ENCODE measurements around the gene ITGA5. TPM values are rescaled to one million over a fixed set of nuclear protein-coding genes. Genes with fewer than 3 reads are reported as not detected.

ITGA5 gene
- total RNA-seq, 1 experiment from 2014 or later: 49.7 TPM

DNA sequence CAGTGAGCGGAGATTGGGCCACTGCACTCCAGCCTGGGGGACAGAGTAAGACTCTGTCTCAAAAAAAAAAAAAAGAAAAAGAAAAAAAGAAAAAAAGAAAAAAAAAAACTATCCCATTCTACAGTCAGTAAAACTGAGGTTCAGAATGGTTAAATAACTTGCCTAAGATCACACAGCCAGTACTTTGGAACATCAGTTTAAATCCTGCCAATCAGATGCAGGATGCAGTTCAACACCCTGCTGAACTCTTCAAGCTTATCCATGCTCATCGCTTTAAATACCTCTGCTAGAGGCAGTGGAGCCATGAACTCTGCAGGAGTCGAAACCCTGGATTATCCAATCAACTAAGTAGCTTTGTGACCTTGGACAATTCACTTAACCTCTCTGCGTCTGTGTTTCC, 37.9 kb downstream of the ITGA5 start:
- H3K36me3 ChIP-seq (ENCODE audit: control insufficient read depth in 1 of 2, insufficient read depth in 2 of 2, low read length in 2 of 2): no peaks in the 10 kb centered on the region
- H3K9ac ChIP-seq (ENCODE audit: low read length): no peak overlapping the region
- H3K27me3 ChIP-seq (ENCODE audit: insufficient read depth, low read length): no peaks in the 10 kb centered on the region
- CTCF ChIA-PET: interaction anchor here (2.1 to 5.5 kb wide), 4 partner anchors 10 to 22 kb away, joined by 6 to 51 read pairs (median 21); no protein-coding TSS in a partner anchor
- H3K9me3 ChIP-seq (ENCODE audit: control insufficient read depth in 1 of 2, insufficient read depth in 1 of 2, low read depth in 1 of 2, low read length in 2 of 2): no peaks in the 10 kb centered on the region
- no peak overlapping the region for H3K27ac ChIP-seq (ENCODE audit: low read depth, low read length)
- no peak for TF ChIP-seq RAD21 (IDR thresholded peaks at IDR 0.05; ENCODE audit: low read depth)
- no peak for TF ChIP-seq JUND (IDR thresholded peaks at IDR 0.05)
- RAD21 ChIA-PET (ENCODE audit: low non-redundant PET in 1 of 2, low total read pairs in 2 of 2, uncharacterized antibody in 2 of 2, unreplicated experiment in 2 of 2): interaction anchor here in 1 of 2 experiments (1.1 kb wide), 1 partner anchor 56 kb away, joined by 3 read pairs; the partner anchor contains the start of gene COPZ1
- no peak overlapping the region for H3K4me3 ChIP-seq (replicated peaks in 1 of 2; ENCODE audit: low read depth in 1 of 2, low read length in 2 of 2)
- DNase-seq (ENCODE audit: low read depth, low spot score) (no peak), ATAC-seq (no peak)
- H3K79me2 ChIP-seq (ENCODE audit: insufficient read depth, low read length): peaks cover 10% of the 10 kb centered on the region; the same call in 1 of the 2 replicates
- no peak overlapping the region for H3K4me2 ChIP-seq (ENCODE audit: low read length)
- H3K4me1 ChIP-seq (ENCODE audit: control insufficient read depth in 1 of 2, insufficient read depth in 2 of 2, low read length in 2 of 2): peaks cover 9 to 59% of the 10 kb centered on the region in 2 experiments
- no peak overlapping the region for H2AFZ ChIP-seq (ENCODE audit: low read depth, low read length, poor library complexity, severe bottlenecking)
- intact Hi-C loops (cut with micrococcal nuclease): no loop called here
- no TSS peak for BruUV-seq (replicated peaks)
- POLR2A ChIA-PET: no interaction called here
- H4K20me1 ChIP-seq (ENCODE audit: insufficient read depth): no peaks in the 10 kb centered on the region
- H3K9me2 ChIP-seq (ENCODE audit: insufficient read depth): no peaks in the 10 kb centered on the region

- Histone ChIP-seq H3K79me2 (ENCODE audit: insufficient read depth, low read length) (peaks cover 10% of the 10 kb centered on the region; the same call in 1 of the 2 replicates), H3K4me2 (ENCODE audit: low read length) (peak overlapping the region; percentile 86), H3K9me2 (ENCODE audit: insufficient read depth) (no peaks in the 10 kb centered on the region), H3K4me1 (ENCODE audit: control insufficient read depth in 1 of 2, insufficient read depth in 2 of 2, low read length in 2 of 2) (peaks cover 21 to 59% of the 10 kb centered on the region in 2 experiments), H3K4me3 (replicated peaks in 1 of 2; ENCODE audit: low read depth in 1 of 2, low read length in 2 of 2) (peak overlapping the region; percentile 45 to 66), H3K9me3 (ENCODE audit: control insufficient read depth in 1 of 2, insufficient read depth in 1 of 2, low read depth in 1 of 2, low read length in 2 of 2) (no peaks in the 10 kb centered on the region), H3K27ac (ENCODE audit: low read depth, low read length) (peak overlapping the region; percentile 77), H3K36me3 (ENCODE audit: control insufficient read depth in 1 of 2, insufficient read depth in 2 of 2, low read length in 2 of 2) (no peaks in the 10 kb centered on the region), H4K20me1 (ENCODE audit: insufficient read depth) (no peaks in the 10 kb centered on the region), H3K27me3 (ENCODE audit: insufficient read depth, low read length) (no peaks in the 10 kb centered on the region), H2AFZ (ENCODE audit: low read depth, low read length, poor library complexity, severe bottlenecking) (peak overlapping the region; percentile 29), H3K9ac (ENCODE audit: low read length) (peak overlapping the region; percentile 66)
- no TSS peak for BruUV-seq (replicated peaks)
- DNase-seq (ENCODE audit: low read depth, low spot score) (peak; percentile 74), ATAC-seq (peak; percentile 83)
- RAD21 ChIA-PET (ENCODE audit: low non-redundant PET in 1 of 2, low total read pairs in 2 of 2, uncharacterized antibody in 2 of 2, unreplicated experiment in 2 of 2): interaction anchor here (0.6 to 1.9 kb wide), 7 partner anchors 9 to 55 kb away, joined by 3 to 9 read pairs (median 5); partner anchors contain the start of gene COPZ1 (in 2 of the 2)
- intact Hi-C loops (cut with micrococcal nuclease): no loop called here
- CTCF ChIA-PET: interaction anchor here (0.7 to 5.5 kb wide), 31 partner anchors 8 to 395 kb away, joined by 3 to 51 read pairs (median 5); partner anchors contain the start of genes CBX5, COPZ1, HNRNPA1 and HOXC10
- POLR2A ChIA-PET: interaction anchor here (0.6 to 1.6 kb wide), 4 partner anchors 9 to 124 kb away, joined by 3 to 4 read pairs (median 3); partner anchors contain the start of gene CBX5
- TF ChIP-seq EGR1 (IDR thresholded peaks at IDR 0.05; ENCODE audit: low read depth) (no peak), SP1 (IDR thresholded peaks at IDR 0.05; ENCODE audit: low read depth) (no peak), ZFX (IDR thresholded peaks at IDR 0.05) (no peak), CEBPB (IDR thresholded peaks at IDR 0.05; ENCODE audit: low read depth) (no peak), CTCF (IDR thresholded peaks at IDR 0.05 in 2 of 3, conservative IDR thresholded peaks at IDR 0.05 in 1 of 3; ENCODE audit: borderline replicate concordance in 1 of 3, insufficient read depth in 1 of 3, low read depth in 2 of 3, low read length in 2 of 3) (peak in 2 of 3 experiments; percentile 100; a peak in 4 of 6 replicates), POLR2A (IDR thresholded peaks at IDR 0.05; ENCODE audit: borderline replicate concordance, extremely low read depth, insufficient read depth, insufficient read length) (no peak), YY1 (IDR thresholded peaks at IDR 0.05; ENCODE audit: extremely low read depth, insufficient replicate concordance, low read depth, low read length) (peak; percentile 73), ATF3 (IDR thresholded peaks at IDR 0.05) (no peak), EZH2phosphoT487 (IDR thresholded peaks at IDR 0.05; ENCODE audit: borderline replicate concordance) (no peak), POLR2AphosphoS5 (IDR thresholded peaks at IDR 0.05; ENCODE audit: low read depth, low read length) (peak; percentile 51)
- TF ChIP-seq, protein P1, sequence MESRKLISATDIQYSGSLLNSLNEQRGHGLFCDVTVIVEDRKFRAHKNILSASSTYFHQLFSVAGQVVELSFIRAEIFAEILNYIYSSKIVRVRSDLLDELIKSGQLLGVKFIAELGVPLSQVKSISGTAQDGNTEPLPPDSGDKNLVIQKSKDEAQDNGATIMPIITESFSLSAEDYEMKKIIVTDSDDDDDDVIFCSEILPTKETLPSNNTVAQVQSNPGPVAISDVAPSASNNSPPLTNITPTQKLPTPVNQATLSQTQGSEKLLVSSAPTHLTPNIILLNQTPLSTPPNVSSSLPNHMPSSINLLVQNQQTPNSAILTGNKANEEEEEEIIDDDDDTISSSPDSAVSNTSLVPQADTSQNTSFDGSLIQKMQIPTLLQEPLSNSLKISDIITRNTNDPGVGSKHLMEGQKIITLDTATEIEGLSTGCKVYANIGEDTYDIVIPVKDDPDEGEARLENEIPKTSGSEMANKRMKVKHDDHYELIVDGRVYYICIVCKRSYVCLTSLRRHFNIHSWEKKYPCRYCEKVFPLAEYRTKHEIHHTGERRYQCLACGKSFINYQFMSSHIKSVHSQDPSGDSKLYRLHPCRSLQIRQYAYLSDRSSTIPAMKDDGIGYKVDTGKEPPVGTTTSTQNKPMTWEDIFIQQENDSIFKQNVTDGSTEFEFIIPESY (IDR thresholded peaks at IDR 0.05; ENCODE audit: extremely low read depth, insufficient replicate concordance, low read length): peak; percentile 23
These were observed 39.5 kb downstream of the ITGA5 start for GRCh38 chr12:54379398-54380201.
